CD4-positive, alpha-beta T cell treated with Interleukin-1 beta for 1 hour (primary cell): Measurements from ENCODE around the gene KITLG.
"Not testable (repeated sequence)": the region's sequence is repeated elsewhere in the genome, so short reads cannot be mapped to it uniquely, and the experiment has no call there.

ENCODE experiments used
- DNase-seq, 2 donors: peaks; one replicate each; pipeline ENCODE4 v3.0.0-alpha.2; 2020 to 2022

KITLG gene

DNA sequence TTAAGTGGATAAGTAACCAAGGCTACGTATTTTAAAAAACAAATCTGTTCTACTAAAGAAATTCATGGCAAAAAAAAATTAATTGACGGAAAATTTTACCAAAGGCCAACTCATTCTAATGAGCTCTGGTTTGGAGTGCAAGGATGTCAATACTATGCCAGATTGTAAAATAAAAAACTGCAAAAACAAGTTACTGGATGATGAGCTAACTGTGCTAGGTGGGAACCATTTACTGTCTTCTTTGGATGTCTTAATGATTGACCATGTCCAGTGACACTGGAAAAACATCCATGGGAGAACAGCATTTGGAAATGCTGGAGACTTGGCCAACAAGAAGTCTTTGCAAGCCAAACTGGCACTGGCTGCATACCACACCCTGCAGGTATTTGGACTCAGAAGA, 41.6 kb downstream of the KITLG start:
- no peak for DNase-seq

DNA sequence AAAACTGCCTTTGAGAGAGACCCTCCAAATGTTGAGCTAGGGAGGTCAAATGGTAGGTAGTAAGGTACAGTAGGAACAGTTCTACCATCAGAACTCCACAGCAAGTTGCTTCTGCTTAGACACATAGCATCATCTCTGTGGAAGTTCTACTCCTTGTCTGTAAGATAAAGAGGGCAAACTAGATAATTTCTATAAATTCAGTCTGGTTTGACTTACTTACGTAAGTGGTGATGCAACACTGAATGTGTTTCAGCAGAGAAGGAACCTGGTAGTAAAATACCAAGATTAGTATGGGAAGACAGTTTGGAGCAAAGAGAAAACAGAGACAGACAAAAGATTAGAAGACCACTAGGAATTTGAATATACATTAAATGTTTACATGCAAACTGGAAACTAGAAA, 42.0 kb downstream of the KITLG start:
- DNase-seq, result no peak

DNA sequence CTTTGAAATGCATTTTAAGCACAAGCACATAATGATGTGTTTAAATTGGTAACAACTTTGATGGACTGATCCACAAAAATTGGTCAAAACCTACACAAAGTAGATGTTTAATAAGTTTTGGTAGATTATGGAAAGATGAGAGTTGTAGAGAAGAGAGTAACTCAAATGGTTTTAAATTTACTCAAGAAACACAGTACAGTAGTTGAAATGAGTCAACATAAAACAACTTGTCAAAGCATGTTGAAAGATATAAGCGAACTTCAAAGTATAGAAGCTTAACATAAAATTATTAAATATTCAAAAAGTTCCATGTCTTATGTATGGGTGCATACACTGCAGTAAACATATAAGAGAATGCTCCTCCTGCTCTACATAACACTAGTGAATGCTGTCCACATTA, 49.4 kb downstream of the KITLG start:
- no peak for DNase-seq

DNA sequence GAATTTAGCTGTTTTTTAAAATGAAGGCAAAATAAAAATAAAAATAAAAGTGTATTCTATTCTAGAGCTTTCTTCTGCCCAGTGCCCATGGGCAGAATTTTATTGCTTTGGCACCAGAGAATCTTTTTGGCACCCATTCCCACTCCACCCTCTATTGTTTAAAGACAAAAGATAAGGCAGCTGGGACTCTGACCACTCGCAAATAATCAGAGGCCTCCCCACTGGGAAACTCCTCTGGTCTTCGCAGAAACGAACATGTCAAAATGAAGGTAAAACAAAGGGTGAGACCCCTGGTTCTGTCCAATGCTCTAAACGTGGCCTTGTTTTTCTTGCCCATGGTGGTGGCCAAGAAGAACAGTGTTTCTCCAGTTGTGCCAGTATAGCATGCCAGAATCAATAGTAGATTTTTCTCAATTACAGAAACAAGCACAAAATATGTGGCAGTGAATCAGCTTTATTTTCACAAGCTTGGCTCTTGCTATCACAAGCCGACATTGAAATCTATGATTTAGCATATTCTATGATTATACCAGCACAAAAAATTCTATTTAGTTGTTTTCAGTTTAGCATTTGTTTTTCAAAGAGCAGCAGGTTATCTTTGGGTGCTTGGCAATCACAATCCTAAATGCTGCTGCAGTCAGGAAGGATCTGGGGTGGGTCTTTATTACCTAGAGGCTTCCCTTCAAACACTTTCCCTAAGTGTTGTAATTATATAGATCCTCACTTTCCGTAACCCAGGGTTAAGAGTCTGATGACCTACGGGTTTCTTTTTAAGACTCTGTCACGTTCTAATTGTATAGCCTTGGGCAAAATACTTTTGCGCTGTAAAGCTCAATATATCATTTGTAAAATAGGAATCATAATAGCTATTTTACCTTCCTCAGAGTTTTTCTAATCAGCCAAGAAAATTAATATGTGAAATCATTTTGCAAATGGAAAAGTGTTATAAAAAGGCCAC, 50.5 kb downstream of the KITLG start:
- DNase-seq, result no peak

DNA sequence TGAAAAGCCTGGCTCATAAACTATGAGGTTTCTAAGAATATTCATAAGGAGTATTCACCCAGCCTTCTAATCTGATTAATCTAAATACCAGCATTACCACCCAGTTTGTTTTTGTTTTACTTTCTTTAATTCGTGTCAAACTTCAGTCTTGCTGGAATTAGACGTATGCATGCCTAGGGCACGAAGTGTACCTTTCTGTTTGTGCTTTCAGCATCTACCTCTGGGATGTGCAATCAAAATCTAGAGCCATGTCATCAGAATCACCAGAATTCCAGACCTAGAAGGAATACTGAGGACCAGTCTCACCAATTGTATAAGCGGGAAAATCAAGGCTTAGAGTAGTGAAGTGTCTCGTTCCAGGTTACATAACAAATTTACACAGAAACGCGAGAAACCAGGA, 57.3 kb downstream of the KITLG start:
- no peak for DNase-seq

DNA sequence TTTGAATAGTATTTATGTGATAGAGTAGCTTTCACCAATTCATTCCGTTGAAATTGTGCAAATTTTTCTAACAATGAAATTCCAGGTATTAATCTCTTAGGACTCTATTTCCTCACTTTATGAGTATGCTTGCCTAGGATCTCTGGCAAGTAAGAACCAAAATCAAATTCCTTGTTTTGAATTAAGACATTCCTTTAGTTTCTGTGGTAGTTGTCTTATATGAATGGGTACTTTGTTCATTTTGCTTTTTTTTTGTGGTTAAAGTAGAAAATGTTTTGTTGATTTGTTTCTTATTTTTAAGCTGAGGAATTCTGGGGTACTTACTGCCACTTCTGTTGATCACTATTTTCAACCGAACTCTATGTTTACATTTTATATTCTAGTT, 59.8 kb downstream of the KITLG start:
- no peak for DNase-seq

DNA sequence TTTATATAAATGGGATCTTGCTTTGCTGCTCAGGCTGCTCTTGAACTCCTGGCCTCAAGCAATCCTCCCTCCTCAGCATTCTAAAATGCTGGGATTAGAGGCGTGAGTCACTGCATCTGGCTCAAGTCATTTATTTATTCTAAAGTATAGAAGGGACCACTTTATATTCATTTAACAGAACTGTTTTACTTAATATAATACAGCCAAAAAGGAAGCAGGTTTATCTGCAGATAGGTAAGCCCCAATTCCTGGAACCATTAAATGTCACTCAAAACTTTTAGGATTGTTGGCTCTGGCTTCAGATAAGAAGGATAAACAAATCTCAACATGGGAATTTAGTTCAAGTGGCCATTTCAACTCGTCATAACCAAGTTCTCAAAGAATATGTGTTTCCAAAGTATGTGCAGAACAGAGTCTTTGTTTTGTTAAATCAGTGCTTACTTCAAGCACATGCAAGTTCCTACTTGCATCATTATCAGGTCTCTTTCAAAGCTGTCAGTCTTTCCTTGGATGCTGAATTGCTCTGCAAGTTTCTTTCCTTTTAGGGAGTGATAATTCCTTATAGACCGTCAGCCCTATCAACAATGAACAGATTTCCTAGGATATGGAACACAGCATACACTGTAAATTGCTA, 60.4 kb downstream of the KITLG start:
- DNase-seq, result no peak

DNA sequence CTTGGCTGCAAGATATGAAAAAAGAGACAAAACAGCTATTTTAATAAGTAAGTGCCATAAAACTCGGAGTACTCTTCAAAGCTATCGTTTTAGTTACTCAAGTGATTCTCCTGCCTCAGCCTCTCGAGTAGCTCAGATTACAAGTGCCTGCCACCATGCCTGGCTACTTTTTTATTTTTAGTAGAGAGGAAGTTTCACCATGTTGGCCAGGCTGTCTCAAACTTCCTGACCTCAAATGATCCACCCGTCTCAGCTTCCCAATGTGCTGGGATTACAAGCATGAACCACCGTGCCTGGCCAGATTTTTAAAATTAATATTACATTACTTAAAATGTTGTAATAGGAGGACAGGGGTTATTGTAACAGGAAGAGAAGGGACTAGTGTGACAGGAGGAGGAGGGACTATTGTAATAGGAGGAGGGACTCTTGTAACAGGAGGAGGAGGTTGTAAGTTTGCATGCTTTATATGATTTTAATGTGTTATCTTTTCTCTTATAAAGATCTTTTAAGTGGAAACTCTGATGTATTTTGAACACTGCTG, 61.3 kb downstream of the KITLG start:
- DNase-seq, result no peak

DNA sequence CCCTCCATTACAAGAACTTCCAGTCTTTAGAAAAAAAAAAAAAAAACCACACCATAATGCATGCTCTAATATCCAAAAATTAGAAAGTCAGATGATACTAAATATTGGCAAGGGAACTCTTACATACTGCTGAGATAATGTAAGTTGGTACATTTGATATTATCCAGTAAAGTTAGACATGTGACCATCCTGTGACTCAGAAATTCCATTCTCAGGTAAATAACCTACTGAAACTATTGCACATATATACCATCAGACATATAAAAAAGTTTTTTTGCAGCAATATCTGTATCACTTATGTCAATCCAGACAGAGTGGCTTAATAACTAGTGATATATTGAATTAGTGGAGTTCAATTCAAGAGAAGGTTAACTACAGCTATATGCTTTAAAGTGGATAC, 63.5 kb downstream of the KITLG start:
- no peak for DNase-seq

DNA sequence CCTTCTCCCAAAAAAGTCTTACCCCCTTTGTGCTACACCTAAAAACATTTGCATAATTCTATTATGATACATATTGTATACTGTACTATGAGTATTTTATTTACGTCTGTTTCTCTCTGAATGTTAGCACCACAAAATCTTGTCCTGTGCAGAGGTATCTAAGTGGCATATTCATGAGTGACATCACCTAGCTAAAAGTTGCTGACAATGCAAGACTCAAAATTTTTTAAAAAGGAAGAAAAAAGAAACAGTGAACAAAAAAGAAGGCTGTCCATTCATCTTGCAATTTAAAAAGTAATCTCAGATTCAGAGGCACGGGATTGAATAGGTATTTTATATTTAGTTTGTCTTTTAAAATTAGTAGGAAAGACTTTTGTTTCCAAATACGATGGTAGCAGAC, 69.4 kb downstream of the KITLG start:
- DNase-seq, result no peak

DNA sequence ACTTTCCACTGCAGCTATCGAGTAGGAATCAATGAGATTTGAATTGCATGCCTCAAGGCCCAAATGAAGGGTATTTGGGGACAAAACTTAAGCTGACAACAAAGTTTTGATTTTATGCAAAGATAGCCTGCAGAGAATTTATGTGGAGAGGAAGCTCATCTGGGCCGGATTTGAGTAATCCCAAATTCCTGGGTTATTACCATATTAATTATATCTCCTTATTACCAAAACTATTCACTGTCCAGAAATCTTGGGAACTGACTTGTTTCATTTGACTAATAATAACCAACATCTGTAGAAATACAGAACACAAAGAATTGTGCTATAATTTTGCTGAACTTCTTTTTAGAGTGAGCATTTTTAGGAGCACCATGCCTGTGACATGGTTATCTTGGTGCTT, 70.4 kb downstream of the KITLG start:
- DNase-seq, result no peak

DNA sequence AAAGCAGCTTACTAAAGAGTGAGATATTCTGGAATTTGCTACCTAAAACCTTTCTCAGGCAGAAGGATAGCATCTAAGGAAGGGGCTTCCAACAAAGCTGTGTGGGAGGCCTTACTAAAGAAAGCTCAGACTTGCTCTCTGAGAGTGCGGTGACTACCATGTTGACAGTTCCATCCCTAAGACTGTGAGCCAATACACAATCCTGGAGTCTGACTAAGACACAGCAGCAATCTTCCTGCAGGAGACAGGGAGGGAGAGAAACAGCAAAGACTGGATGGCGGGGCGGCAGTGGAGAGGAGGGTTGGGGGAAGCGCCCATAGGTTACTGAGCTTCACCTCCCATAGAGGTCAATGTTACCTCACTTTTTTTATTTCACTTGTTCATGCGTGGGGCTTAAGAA, 70.9 kb downstream of the KITLG start:
- no peak for DNase-seq

DNA sequence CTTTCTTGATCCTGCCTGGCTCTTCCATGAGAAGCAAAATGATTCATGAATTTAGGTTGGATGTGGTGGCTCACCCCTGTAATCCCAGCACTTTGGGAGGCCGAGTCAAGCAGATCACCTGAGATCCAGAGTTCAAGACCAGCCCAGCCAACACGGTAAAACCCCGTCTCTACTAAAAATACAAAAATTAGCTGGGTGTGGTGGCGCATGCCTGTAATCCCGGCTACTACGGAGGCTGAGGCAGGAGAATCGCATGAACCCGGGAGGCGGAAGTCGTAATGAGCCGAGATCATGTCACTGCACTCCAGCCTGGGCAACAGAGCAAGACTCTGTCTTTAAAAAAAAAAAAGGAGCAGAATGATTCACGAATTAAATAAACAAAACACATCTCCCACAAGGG, 72.4 kb downstream of the KITLG start:
- not testable (repeated sequence) for DNase-seq

DNA sequence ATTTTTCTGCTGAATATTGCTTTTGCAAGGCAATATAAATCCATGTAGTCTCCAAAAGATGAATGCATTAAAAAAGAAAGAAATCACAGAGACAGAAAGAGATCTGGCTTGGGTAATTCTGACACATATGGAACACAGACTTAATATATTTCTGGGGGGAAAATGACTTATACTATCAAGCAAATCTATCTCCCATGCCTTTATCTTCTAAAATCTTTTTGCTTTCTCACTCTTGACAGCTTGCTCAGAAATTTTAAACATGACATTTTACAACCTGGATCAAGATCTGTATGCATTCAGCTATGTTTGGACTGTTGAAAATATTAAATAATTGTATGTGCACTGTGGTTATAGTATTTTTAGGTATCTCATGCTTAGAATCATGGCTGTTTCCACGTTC, 73.0 kb downstream of the KITLG start:
- DNase-seq, result no peak

DNA sequence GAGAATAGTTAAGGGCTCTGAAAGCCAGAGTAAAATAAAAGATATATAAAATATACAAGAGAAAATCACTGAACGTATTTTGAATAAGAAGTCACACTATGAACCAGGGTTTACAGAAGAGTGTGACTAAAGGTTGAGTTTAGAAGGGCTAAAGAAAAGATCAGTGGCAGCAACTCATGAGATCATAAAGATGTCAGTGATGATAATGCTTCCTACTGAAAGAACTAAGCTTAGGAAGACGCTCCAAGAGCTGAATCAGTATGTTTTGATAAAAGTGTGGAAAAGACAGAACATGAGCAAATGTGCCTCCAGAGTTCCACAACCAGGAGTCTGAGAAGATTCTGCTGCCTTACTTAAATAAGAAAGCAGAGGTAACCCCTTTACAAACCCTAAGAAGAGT, 74.6 kb downstream of the KITLG start:
- DNase-seq, result no peak

DNA sequence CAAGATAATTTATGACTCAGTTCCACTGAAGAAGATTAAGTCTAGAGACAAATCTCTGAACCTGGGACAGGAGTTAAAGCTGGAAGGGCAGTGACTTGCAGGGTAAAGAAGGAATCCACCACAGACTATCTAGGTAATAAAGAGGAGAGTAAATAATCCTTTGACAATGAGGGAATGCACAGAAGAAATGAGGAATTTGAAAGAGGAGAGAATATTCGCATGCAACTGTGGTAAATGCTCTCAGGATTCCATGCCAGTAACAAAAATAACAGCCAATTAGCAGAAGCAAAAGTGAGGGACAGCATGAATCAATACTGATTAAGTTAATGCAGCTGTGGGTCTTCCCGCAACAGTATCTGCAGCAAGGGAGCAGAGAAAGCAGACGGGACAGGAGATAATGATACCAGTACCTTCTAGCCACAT, 77.0 kb downstream of the KITLG start:
- no peak for DNase-seq

DNA sequence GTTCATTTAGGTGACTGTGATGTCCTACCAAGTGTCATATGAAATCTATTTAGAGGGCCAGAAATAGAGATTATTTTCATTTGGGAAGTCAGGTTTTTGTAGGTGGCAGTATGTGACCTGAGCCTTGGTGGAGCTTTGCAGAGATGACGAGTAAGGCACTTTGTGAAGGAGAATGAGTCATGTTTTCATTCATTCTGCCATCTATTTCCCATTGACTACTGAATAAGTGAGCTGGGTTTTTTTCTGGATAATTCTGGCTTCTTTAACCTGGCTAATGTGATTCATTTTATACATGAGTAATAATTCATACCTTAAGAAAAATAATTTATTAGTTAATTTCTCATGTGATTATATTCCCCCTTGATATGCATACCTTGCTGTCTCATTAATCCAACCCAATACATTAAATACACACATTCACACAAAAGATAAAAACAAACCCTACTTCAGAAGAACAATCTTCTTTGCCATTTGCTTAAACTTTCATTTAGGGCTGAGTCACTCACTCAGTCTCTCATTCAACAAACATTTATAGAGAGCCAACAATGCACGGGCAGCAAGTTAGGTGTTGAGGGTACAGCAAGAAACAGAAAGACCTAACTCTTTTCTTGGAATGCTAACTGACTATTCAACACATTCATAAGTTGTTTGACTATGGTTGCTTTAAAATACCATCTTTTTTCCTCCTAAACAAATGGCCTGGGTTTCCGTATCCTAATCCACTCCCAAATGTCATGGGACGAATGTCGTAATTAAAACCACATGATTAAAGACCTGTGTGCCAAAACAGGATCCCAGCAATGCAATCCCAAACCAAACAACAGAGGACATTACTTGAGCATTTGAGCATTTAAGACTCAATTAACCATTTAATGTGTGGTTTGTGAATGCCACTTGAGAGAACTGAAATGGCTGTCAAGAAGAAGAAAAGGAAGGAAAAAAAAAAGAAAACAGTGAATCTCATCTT, 78.0 kb downstream of the KITLG start:
- no peak for DNase-seq

DNA sequence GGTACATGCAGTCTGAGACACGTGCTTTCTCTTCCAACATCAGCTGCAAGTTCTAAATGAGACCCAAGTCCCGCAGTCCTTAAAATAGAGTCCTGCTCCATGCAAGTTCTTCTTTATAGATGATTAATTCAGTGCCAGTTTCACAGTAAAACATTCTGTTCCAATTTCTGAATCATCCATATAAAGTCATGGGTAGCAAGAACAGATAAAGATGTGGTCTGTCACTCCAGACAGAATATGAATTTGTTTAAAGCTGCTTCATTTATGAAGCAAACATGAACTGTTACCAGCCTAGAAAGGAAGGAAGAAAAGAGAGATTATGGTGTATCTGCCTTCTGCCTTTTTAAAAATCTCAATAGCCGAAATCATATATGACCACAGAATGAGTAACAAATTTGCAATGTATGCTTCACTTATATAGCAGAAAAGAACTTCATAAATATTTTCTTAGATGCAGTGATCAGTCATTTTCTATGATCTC, 83.3 kb downstream of the KITLG start:
- DNase-seq, result no peak

DNA sequence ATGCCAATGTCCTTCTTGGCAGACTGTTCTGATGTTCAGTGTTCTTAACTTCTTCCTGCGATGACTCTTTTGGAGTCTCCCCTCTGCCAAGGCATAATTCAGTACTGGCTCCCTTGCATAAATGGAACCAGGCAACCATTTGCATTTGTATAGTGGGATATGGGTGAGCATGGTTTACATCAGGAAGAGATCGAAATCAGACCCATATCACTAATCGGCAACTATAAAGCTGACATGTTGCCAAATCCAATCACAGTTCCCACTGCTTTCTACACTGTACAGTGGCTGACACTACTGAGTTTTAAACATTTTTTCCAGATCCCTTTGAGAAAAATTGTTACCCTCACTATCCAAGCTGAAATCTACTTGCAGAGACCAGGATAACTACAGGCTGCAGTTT, 83.8 kb downstream of the KITLG start:
- no peak for DNase-seq

DNA sequence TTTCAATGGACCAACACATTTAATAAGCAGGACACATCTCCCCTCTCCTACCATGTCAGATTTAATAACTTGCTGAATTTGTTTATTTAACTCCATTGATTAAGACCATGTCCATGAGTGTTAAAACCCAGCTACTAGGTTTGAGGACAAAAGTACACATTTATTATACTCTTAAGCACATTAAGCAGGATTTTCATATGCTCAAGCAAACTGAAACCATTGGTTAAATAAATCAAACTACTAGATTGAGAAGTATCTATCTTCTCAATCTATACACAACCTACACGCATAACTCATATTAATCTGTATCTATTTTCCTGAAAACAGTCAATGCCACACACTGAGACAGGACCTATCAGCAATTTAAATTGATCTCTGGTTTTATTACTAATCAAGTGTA, 85.2 kb downstream of the KITLG start:
- no peak for DNase-seq

DNA sequence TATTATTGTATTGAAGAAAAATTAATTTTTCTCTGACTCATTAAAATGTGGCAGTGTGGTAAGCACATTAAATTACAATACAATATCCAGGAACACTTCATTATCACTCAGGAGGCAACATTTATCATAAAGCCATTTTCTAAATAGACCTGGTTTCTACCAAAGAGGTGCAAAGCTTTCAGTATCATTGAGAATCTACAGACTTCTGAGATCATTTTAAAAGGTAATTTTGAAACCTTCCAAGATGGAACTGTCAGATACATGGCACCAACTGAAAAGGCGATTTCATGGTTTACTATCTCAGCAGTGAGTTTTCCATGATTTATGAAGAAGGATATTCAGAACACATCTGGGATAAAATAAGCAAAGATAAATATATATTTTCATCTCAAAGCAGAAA, 85.8 kb downstream of the KITLG start:
- no peak for DNase-seq

DNA sequence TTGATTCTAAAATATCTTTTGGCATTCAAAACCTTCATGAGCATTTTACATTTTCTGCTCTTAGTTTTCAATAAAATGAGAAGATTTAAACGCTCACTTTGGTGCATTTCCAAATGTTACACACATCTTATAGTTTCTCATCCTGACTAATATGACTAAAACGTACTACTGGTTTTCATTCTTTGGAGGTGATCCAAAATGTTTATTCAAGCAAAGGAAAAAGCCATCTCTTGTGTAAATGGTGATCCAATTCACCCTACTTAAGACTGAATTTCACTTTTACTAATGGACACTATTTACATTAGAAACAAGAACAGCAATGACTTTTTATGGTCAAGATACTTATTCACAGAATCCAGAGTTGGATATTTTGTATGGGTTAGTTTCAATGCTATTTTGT, 86.6 kb downstream of the KITLG start:
- DNase-seq, result no peak

DNA sequence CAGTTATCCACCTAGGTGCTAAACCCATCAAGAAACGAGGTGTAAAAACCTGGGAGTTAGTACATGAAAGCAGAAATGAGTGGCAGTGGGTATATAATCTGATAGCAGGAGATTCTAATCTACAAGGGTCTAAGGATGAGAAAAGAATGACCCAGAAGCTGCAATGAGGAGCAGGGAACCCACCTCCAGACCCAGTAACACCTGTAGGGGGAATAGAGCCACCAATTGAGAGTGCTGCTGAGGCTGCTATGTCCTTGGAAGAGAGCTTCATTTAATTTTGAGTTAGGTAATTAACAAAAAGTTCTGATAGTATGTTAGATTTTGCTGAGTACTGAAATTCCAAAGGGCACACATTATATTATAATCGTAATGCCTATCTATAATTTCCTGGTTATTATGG, 89.8 kb downstream of the KITLG start:
- DNase-seq, result no peak
